PFSK-1 (cell line): ENCODE data around the gene GRAMD1A.

Experiments used
- FOXP2 ChIP-seq: optimal IDR thresholded peaks from 2 replicates; pipeline ENCODE3; 2011; ENCODE audit warnings: borderline replicate concordance, control low read depth, inconsistent platforms; ENCODE audit not compliant: insufficient read depth; ENCODE audit errors: extremely low read length, extremely low read depth
- POLR2AphosphoS5 ChIP-seq: IDR thresholded peaks from 2 replicates; pipeline ENCODE4 v1.6.1; 2012; ENCODE audit warnings: low read depth, mild to moderate bottlenecking, control low read depth, low read length, moderate library complexity
- SIN3A ChIP-seq: IDR thresholded peaks from 2 replicates; pipeline ENCODE4 v1.6.1; 2012; ENCODE audit warnings: mild to moderate bottlenecking, low read length, moderate library complexity, borderline replicate concordance; ENCODE audit not compliant: insufficient read depth
- TAF1 ChIP-seq: IDR thresholded peaks from 2 replicates; pipeline ENCODE4 v1.6.1; 2012; ENCODE audit warnings: low read length, control low read depth, borderline replicate concordance; ENCODE audit not compliant: insufficient read depth
- TF ChIP-seq, protein P1 (sequence below), 2 experiments: IDR thresholded peaks; 2 replicates each; pipeline versions ENCODE4 v1.6.1 to v1.8.0; 2011 to 2012; ENCODE audit warnings: low read depth in 2 of 2, low read length in 2 of 2, control low read depth in 1 of 2, inconsistent platforms in 1 of 2, mild to moderate bottlenecking in 1 of 2, moderate library complexity in 1 of 2; ENCODE audit not compliant: insufficient read depth in 1 of 2

DNA sequence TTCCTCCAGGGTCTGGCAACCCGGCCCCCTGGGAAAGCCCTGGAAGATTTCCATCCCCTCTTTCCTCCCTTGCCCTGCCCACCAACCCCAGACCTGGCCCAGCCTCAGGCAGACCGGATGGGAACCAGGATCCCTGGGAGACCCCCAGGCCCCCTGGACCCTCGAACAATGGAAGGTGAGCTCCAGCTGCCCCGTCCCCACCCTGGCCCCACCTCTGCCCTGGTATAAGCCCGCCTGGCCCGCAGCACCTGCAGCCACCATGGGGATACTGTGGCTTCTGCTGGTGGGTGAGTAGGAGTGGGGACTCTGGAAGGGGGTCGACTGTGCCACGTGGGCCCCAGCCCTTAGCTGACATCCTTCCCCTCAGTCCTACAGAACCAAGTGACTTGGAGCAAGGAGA is 73.8 kb downstream of the GRAMD1A start:
- TF ChIP-seq TAF1, result no peak
- no peak for TF ChIP-seq POLR2AphosphoS5
- TF ChIP-seq FOXP2, result no peak
- TF ChIP-seq, protein P1, sequence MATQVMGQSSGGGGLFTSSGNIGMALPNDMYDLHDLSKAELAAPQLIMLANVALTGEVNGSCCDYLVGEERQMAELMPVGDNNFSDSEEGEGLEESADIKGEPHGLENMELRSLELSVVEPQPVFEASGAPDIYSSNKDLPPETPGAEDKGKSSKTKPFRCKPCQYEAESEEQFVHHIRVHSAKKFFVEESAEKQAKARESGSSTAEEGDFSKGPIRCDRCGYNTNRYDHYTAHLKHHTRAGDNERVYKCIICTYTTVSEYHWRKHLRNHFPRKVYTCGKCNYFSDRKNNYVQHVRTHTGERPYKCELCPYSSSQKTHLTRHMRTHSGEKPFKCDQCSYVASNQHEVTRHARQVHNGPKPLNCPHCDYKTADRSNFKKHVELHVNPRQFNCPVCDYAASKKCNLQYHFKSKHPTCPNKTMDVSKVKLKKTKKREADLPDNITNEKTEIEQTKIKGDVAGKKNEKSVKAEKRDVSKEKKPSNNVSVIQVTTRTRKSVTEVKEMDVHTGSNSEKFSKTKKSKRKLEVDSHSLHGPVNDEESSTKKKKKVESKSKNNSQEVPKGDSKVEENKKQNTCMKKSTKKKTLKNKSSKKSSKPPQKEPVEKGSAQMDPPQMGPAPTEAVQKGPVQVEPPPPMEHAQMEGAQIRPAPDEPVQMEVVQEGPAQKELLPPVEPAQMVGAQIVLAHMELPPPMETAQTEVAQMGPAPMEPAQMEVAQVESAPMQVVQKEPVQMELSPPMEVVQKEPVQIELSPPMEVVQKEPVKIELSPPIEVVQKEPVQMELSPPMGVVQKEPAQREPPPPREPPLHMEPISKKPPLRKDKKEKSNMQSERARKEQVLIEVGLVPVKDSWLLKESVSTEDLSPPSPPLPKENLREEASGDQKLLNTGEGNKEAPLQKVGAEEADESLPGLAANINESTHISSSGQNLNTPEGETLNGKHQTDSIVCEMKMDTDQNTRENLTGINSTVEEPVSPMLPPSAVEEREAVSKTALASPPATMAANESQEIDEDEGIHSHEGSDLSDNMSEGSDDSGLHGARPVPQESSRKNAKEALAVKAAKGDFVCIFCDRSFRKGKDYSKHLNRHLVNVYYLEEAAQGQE (IDR thresholded peaks at IDR 0.05; ENCODE audit: insufficient read depth in 1 of 2, low read depth in 2 of 2, low read length in 2 of 2), result no peak
- no peak for TF ChIP-seq SIN3A
